COLO668 (cell line): Measurements from ENCODE around the gene ALAS1.
"Not testable (repeated sequence)": the region's sequence is repeated elsewhere in the genome, so short reads cannot be mapped to it uniquely, and the experiment has no call there.

Source experiments
- DNase-seq: peaks from one replicate; lab custom pipeline; 2025; ENCODE audit not compliant: unreplicated experiment; lab: John Stamatoyannopoulos, UW

Gene ALAS1

DNA sequence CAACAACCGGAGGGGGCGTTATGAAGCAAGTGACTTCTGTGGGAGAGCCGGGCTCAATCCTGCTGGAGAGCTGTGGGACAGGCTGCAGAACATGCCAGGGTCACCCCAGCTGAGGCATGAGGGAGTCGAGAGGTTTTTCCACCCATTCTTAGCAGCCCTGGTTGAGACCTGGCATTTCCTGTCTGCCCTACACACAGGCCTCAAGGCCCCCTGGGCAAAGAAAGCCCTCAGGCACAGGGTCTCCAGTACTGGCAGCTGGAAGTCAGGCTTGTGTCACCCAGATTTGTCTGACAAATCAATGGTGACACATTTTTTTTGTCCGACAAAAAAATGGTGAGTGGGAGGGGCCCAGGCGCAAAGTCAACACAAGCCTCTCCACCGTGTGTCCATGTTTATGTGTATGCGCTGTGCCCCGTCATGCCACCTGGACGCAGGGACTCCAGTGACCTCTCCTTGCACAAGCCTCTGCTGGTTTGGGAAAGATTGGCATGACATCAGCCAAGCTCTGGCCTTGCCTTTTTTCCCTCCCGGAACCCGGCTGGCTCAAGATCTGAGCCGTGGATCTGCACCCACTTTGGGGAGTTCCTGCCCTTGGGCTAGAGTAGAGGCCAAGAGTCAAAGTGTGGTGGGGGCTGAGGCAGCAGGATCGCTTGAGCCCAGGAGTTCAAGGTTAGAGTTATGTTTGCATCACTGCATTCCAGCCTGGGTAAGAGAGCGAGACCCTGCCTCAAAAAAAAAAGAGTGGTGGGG lies 20.8 kb upstream of the ALAS1 start:
- DNase-seq = peak; percentile 40

DNA sequence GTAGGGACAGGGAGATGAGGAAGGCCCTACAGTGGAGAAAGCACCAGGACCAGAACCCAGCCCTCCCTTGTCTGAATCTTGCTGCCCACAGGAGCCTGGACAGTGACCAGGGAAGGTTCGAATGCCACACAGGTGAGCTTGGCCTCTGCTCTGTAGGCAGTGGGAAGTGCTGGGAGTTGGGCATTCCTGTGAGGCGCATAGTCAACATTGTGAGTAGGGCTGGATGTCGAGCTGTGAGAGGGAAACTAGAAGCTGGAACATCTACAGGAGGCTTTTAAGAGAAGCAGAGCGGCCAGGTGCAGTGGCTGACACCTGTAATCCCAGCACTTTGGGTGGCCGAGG lies 20.3 kb upstream of the ALAS1 start:
- no peak for DNase-seq

DNA sequence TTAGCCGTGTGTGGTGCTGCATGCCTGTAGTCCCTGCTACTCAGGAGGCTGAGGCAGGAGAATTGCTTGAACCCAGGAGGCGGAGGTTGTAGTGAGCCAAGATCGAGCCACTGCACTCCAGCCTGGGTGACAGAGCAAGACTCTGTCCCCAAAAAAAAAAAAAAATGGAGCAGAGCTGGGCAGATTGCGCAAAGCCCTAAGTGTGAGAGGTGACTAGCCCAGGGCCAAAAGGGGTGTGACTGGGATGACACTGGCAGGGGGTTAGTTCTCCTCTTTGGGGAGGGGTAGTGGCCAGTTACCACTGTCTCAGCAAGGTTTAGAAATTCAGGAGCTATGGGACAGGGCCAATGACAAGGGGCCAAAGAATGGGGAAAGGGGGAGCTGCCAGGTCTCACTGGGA lies 19.8 kb upstream of the ALAS1 start:
- not testable (repeated sequence) for DNase-seq

DNA sequence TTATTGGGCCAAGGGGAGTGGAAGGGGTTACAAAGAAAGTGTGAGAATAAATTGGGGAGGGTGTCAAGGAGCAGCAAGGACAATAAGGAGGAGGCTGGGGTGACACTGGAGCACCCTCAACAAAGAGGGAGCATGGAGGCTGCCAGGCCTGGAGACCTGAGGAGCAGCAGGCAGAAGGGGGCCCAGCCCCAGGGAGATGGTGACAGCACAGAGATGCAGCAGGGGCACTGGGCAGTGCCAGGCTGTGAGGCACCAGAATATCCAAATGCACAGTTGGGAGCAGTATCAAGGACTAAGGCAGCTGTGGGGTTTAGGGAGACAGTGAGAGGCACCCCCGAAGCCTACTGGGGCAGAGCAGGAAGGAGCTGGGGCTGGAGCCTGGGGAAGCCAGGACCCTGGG lies 19.4 kb upstream of the ALAS1 start:
- no peak for DNase-seq

DNA sequence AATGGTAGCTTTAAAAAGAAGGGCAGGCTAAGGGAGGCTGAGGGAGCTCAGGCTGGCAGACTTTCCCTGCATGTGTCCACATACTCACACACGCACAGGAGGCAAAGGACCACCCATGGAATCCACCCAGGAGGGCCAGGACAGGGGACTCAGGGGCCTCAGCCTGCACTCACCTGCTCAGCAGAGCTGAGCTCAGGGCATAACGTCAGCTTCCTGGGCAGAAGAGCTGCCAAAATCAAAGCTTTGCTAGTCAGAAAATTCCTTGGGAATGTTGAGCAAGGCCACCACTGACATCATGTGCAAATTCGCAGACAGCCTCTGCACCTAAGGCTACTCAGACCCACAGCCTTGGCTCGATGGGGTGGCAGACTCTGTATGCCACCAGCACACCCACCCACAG lies 16.4 kb upstream of the ALAS1 start:
- DNase-seq = no peak

DNA sequence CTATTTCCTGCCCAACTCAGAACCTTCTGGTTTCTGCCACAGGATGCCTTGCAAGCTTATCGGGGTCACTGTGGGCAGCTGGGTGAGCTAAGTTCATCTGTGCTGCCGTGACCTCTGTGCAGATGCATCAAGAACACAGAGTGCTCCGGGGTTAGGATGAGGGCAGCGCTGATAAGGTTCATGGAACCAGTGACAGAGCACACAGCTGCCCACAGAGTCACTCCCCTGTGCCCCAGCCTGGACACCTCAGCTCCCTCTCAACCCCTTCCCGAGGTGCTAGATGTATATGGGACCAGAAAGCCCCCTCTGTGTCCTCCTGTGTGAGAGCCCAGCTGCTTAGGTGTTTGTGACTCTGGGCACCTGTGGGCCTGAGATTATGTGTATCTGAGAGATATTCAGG lies 15.8 kb upstream of the ALAS1 start:
- DNase-seq = no peak

DNA sequence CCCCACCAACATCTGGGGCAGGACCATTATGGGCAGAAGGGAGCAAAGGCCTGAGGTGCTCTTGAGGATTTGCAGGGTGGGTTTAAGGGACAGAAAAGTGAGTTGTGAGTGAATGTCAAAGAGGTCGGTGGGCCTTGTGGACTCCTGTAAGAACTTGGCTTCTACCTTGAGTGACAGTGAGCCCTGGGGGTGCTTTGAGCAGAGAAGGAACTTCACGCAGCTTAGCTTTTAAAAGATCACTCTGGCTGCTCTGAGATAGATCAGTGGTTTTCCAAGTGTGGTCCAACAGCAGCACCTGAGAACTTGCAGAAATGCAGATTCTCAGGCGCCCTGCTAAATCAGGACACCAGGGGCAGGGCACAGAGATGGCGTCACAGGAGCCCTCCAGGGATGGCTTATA lies 15.3 kb upstream of the ALAS1 start:
- DNase-seq = no peak

DNA sequence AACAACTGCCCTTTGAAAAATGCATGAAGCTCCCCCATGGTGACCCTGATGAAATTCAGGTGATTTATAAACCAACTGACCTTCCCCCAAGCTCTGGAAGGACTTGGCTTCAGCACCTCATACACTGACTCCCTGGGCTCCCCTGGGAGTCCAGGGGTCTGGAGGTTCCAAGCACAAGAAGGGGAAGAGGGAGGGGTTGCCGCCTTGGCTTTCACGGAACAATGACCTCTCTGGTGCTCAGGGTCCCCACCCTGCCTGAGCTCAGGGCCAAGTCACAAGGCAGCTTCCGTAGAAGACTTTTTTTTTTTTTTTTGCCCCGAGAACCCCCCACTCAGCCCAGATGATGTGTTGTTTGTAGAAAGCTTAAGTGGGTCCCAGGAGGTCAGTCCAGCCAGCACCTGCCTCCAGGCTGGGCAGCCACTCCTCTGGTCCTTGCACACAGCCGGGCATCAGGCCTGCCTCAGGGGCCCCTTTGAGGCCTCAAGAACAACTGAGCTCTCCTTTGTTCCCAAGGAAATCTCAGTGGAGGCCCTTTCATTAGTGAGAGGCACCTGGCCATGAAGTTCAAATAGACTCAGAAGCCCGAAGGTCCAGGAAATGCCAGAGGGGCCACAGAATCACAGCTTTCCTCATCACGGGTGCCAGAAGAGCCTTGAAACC lies 14.0 kb upstream of the ALAS1 start:
- DNase-seq = no peak

DNA sequence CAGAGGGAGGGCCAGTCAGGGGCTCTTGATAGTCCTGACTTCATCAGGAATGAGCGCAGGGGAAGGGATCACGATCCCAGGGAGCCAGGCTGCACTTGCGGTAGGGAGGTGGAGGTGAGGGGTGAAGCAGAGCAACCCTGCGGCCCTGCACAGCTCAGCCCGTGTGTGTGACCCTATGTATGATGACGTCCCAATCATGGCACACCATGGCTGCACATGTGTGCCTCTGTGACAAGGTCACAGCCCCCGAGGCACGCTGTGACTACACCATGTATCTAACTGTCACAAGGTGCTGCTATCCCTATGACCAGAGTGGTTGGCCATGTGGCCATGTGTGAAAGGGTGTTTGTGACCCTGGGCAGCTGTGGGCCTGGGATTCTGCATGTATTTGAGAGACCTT lies 13.3 kb upstream of the ALAS1 start:
- DNase-seq = no peak

DNA sequence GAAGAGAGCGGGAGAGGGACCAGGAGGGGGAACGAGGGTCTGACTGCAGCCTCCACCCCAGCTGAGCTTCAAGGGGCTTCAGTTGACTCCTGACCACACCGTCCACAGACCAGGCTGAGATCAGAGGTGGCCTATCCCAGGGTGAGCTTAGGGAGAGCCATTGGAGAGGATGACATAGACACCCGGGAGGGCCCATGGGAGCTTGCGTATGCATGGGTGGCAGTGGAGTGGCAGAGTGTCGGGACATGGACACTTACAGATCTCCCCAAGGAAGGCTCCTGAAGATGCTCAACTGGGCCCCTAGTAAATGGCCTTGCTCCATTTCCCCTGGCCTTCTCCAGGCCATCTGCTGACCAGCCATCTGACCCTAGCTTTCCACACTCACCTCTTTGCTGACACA lies 12.6 kb upstream of the ALAS1 start:
- no peak for DNase-seq

DNA sequence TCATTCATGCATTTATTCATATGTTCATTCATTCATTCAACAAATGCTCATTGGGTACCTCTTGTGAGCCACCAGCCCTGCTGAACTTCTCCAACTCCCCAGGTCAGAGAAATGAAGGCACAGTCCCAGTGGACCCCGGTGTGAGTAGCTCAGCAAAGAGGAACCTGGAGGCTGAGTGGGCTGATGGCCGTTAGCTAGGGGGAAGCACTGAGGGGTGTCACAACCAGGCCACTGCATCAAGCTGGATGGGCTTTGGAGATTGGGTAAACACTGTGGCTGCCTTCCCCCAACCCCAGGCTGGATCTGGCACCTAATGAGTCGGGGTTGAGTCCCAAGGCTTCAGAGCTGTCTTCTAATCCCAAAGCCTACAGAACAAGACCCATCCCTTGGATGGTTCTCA lies 12.1 kb upstream of the ALAS1 start:
- DNase-seq = no peak

DNA sequence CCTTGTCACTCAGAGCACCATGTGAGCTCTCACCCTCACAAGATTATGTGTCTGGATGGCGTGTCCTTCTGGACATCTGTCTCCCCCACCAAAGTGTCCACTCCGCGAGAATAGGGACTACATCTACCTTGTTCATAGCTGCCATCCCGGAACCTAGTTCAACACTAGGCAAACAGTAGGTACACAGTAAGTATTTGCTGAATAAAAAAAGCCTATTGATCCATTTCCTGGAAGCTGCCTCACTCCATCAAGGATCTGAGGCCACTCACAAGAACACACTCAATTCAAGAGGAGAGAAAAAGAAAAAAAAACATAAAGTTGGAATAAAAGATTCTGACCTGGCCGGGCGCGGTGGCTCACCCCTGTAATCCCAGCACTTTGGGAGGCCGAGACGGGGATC lies 11.2 kb upstream of the ALAS1 start:
- DNase-seq = no peak

DNA sequence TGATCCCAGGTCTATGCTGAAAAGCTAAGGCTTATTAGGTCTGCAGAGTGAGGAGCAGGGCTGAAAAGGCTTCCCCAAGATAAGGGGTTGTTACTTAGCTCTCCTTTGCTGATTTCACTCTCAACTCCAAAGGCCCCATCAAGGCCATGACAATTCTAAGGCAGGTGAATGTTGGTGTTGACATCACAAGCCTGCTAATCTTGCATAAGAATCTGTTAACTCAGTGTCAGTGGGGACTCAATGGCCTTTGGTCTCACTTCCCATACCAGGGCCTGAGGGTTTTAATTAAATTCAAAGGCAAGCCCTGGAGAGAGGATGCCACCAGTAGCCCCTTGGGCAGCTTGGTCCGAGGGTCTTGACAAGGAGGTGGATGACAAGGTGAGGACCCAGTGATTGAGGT lies 9.4 kb upstream of the ALAS1 start:
- DNase-seq = no peak

DNA sequence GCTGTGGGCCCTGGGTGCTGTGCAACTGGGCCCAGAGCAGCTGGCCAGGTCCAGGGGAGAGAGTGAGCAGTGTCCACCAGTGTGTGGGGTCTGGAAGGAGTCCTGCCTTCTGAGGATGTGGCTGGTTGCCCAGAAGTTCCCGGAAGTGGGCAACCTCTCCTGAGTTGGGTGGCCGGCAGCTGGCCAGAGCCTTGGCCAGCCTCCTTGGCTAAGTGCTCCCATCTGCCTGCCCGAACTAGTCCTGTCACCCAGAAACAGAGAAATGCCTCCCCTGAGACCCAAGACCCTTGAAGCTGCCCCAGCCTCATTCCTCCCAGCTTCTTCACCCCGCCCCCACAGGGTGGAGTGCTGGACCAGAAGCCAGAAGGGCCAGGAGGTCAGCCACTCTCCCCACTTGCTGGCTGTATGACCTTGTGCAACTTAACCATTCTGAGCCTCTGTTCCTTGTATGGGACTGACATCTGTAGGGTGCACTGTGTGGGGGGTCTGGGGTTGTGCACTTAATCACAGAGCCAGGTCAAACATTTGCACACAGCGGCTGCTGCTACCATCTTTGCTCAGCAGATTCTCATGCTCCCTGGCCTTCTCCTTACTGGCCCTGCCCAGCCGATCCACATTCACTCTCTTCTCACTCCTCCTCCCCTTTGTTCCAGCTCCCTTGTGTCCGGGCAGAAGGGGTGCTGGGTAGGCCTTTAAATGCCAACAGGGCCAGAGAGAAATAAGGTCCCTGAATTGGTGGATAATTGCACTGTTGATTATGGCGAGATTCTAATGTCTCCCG lies 7.5 kb upstream of the ALAS1 start:
- DNase-seq = no peak

DNA sequence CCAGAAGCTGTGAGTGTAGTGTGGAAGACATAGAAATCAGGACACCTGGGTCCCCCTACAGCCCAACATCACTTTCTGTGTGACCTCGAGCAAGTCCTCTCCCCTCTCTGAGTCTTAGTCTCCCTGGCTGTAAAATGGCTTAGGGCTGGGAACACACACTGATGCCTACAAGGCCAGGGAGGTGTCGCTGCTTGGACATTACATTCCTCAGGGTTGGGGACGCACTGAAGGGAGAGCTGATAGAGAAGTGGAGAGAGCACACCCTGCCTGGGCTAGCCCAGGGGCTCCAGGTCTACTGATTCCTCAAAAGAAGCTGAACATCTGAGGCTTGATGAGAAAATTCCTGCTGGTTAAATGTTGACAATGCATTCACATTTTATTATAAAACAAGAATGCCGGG lies 6.3 kb upstream of the ALAS1 start:
- no peak for DNase-seq

DNA sequence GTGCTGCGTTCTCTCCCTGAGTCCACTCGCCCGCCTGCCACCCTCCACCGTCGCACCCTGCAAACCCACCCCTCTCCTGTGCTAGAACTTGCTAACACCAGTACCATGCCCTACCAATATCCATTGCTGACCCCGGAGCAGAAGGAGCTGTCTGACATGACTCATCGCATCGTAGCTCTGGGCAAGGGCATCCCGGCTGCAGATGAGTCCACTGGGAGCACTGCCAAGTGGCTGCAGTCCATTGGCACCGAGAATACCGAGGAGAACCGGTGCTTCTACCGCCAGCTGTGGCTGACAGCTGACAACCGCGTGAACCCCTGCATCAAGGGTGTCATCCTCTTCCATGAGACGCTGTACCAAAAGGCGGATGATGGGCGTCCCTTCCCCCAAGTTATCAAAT lies 4.9 kb upstream of the ALAS1 start:
- DNase-seq = peak; percentile 21

DNA sequence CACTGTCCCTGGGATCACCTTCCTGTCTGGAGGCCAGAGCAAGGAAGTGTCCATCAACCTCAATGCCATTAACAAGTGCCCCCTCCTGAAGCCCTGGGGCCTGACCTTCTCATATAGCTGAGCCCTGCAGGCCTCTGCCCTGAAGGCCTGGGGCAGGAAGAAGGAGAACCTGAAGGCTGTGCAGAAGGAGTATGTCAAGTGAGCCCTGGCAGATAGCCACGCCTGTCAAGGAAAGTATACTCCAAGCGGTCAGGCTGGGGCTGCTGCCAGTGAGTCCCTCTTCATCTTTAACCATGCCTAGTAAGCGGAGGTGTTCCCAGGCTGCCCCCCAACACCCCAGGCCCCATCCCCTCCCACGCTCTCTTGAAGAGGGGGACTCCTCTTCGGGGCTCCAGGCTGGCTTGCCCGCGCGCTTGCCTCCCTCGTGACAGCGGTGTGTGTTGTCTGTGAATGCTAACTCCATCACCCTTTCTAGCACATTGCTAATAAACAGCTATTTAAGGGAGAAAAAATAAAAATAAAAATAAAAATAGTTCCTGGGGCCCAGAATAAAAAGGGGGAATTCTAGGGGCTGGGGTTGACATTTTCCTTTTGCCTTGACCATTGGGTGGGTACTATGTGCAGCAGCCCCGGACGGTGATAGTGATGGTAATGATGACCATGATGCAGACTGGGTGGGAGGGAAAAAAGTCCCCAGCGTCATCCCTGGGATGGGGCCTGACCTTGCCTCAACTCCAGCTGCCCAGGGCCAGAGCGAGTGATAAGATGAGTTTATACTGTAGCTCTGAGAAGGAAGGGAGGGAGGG lies 3.3 kb upstream of the ALAS1 start:
- DNase-seq = no peak

DNA sequence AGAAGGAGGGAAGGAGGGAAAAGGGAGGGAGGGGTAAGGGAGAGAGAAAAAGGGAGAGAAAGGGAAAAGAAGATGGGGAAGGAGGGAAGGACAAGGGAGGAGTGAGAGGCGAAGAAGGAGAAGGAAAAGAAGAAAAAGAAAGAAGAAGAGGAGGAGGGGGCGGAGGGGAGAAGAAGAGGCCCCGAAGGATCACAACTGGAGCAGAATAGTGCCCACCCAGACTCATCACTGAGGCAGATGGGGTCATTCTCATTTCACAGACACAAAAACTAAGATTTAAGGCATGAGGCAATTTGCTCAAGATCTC lies 2.7 kb upstream of the ALAS1 start:
- no peak for DNase-seq

DNA sequence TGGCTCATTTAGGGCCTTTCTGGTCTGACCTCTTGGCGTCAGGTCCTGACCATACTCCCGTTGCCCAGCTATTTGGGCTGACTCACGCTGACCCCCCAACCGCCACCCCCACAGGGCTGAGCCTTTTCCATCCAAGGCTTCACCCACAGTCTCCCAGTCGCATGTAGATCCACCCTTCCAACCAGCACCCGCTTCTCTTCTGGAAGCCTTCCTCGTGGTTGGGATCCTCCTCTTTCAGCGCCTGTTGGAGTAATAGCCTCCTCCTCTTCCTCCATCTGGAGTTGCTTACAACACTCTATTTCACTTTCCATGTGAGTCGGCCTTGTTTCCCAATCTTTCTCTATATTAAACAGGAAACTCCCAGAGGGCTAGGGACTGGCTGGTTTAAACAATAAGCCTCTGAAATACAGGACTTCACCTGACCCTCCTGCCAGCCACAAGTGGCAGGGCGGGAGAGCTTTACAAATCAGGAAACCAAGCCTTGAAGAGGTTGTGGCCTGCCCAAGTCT lies 2.1 kb upstream of the ALAS1 start:
- no peak for DNase-seq

DNA sequence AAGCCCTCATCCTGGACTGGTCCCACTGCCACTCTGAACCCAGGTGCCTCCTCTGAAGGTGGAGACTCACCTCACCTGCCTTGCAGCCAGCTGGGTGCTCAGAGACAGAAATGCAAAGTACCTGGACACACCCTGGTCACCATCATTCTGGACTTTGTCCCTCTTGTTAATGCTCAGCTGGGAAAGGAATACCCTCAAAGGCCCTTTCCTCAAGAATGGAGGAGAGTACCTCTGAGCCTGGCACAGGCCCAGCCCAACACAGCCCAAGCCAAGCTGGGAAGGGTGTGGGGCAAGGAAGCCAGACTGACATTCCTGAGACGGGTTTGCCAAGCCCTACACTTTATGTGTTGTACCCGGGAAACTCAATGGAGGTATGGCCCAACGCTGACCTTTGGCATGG lies 983 bp upstream of the ALAS1 start:
- DNase-seq = peak; percentile 38

DNA sequence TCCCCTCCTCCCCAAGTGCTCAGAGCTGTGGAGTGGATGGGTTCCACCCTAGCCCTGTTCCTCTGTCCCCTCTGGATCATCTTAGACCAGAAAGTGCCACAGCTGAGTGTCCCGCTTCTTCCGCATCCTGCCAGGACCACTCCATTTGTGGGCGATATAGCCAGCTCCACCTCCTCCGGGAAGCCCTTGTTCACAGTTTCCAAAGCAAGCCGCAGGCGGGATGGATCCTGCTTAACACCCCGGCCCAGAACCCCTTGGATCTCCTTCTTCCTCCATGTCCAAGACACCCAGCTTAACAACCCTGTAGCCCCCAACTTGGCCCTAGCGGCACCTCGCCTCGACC lies 490 bp upstream of the ALAS1 start:
- no peak for DNase-seq
